AG08395 (cell line): ENCODE results near the gene IGFALS.
"Not testable (repeated sequence)": the region's sequence is repeated elsewhere in the genome, so short reads cannot be mapped to it uniquely, and the experiment has no call there.

Source experiments
- DNase-seq: peaks from one replicate; pipeline ENCODE4 v3.0.0; 2012; ENCODE audit warnings: mixed read lengths, low spot score

The IGFALS gene

GRCh38 chr16:1818204-1818872 lies 24.8 kb upstream of the IGFALS start:
- no peak for DNase-seq

GRCh38 chr16:1817716-1818115 lies 24.2 kb upstream of the IGFALS start:
- no peak for DNase-seq

GRCh38 chr16:1817276-1817589 lies 23.7 kb upstream of the IGFALS start:
- no peak for DNase-seq

- DNase-seq = no peak
Observed at GRCh38 chr16:1816396-1817275, 23.1 kb upstream of the IGFALS start.

GRCh38 chr16:1815461-1815860 lies 22.0 kb upstream of the IGFALS start:
- no peak for DNase-seq

GRCh38 chr16:1812732-1813163 lies 19.2 kb upstream of the IGFALS start:
- peak; percentile 86 for DNase-seq

GRCh38 chr16:1810536-1810935 lies 17.0 kb upstream of the IGFALS start:
- DNase-seq = no peak

- DNase-seq = no peak
Observed at GRCh38 chr16:1810106-1810505, 16.6 kb upstream of the IGFALS start.

GRCh38 chr16:1809281-1809801 lies 15.8 kb upstream of the IGFALS start:
- no peak for DNase-seq

GRCh38 chr16:1808691-1809090 lies 15.2 kb upstream of the IGFALS start:
- no peak for DNase-seq

- DNase-seq = no peak
Observed at GRCh38 chr16:1807626-1808025, 14.1 kb upstream of the IGFALS start.

GRCh38 chr16:1800701-1801100 lies 7.2 kb upstream of the IGFALS start:
- DNase-seq = peak; percentile 86

- DNase-seq = not testable (repeated sequence)
Observed at GRCh38 chr16:1799263-1799662, 5.8 kb upstream of the IGFALS start.

GRCh38 chr16:1794908-1795666 lies 1.6 kb upstream of the IGFALS start:
- DNase-seq = no peak

- DNase-seq = no peak
Observed at GRCh38 chr16:1794221-1794871, 841 bp upstream of the IGFALS start.

- no peak for DNase-seq
Observed at GRCh38 chr16:1792836-1793577, 498 bp downstream of the IGFALS start.

GRCh38 chr16:1791943-1792812 lies 1.3 kb downstream of the IGFALS start:
- no peak for DNase-seq

GRCh38 chr16:1791256-1791942 lies 2.1 kb downstream of the IGFALS start:
- DNase-seq = no peak

- no peak for DNase-seq
Observed at GRCh38 chr16:1790611-1791255, 2.8 kb downstream of the IGFALS start.
